GM12872 (cell line): ENCODE results near the gene AHNAK2.

Source experiments
- TF ChIP-seq, protein P1 (sequence below): IDR thresholded peaks from 3 replicates; pipeline ENCODE4 v1.5.1; 2011; ENCODE audit warnings: low read depth, mild to moderate bottlenecking, low read length, moderate library complexity; ENCODE audit not compliant: insufficient read depth

The AHNAK2 gene

DNA sequence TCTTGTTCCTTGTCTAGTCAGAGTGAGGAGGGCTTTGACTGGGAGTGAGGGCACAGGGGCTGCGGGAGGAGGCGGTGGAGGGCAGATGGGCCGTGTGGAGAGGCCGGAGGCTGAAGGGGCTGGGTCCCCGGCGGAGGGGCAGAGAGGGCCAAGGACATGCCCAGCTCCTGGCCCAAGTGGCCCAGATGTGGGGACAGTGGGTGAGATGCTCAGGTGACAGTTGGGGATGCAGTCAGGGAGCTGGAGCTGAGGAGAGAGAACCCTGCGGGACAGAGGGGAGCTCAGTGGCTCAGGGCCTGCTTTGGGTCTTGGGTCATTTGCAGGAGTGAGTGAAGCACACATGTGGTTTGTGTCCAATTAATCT lies 80.0 kb downstream of the AHNAK2 start:
- TF ChIP-seq, protein P1, sequence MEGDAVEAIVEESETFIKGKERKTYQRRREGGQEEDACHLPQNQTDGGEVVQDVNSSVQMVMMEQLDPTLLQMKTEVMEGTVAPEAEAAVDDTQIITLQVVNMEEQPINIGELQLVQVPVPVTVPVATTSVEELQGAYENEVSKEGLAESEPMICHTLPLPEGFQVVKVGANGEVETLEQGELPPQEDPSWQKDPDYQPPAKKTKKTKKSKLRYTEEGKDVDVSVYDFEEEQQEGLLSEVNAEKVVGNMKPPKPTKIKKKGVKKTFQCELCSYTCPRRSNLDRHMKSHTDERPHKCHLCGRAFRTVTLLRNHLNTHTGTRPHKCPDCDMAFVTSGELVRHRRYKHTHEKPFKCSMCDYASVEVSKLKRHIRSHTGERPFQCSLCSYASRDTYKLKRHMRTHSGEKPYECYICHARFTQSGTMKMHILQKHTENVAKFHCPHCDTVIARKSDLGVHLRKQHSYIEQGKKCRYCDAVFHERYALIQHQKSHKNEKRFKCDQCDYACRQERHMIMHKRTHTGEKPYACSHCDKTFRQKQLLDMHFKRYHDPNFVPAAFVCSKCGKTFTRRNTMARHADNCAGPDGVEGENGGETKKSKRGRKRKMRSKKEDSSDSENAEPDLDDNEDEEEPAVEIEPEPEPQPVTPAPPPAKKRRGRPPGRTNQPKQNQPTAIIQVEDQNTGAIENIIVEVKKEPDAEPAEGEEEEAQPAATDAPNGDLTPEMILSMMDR: no peak

DNA sequence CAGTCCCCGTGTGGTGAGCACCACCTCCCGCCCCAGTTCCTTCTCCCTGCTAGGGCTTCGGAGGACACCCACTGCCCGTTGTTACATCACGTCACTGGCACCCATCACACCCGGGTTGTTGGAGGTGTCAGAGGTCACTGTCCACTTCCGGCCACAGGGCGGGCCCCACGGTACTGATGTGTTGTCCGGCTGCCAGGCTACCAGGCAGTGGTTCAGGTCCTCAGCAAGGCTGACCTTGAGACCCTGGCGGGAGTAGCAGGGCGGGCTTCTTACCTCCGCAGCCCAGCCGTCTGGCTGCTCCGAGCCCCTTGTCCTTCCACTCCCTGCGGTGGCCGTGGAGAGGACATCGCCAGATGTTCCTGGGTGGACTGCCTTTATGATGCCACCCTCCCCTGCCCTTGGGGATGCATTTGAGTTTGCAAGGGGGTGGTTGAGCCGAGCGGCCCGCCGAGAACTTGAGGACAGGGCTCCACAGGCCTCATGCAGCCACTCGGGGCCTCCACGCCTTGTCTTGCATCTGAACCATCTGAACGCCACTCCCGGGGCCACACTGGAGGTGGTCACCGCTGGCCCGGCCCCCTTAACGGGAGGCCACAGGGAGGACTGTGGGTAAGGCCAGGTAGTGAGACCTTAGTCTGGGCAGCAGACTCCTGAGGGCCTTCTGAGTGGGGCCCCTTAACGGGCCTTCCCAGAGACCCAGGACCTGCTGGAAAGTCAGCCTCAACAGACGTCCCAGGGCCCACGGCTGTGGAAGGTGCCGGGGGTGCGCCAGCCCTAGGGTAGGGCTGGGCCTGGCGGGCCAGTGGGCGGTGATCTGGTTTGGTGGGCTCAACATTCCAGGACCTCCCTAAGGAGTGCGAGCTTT lies 80.6 kb downstream of the AHNAK2 start:
- TF ChIP-seq, protein P1: no peak

DNA sequence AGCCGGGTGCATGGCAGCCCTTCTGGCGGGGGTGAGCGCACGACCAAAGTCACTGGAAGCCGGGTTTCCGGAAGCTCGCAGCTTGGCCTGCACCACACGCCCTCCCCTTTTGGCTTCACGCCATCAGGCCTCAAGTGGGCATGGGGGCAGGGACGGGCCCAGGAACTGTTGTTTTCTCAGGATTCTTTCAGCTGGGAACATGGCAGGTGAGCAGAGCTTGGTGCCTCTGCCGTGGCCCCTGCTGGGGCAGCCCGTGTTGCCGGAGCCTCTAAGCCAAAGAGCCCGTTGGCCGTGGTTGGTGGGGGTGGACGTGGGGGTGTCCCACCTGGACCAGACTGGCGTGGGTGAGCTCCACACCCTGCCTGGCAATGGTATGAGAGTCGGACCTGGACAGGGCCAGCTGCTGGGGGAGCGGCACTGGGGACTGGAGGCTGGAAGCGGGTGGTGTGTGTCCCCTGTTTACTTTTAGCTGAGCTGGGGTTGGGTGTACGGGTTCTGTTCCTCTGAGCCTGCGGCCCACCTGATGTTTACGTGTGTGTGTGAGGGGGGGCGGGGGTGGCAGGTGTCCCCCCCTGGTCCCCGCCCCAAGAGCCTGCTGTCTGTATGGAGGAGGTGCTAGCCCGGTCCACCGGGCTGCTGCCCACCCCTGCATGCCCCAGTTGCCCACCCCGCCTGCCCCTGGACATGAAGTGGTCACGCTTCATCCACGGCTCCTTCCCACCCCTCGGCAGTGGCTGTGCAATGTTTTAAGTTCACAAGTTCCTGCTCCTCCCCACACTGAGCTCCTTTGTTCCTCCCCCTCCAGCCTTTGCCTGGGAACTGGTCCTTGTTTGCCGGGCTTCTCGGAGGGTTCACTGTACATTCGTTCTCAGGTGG lies 82.2 kb downstream of the AHNAK2 start:
- TF ChIP-seq, protein P1: no peak

DNA sequence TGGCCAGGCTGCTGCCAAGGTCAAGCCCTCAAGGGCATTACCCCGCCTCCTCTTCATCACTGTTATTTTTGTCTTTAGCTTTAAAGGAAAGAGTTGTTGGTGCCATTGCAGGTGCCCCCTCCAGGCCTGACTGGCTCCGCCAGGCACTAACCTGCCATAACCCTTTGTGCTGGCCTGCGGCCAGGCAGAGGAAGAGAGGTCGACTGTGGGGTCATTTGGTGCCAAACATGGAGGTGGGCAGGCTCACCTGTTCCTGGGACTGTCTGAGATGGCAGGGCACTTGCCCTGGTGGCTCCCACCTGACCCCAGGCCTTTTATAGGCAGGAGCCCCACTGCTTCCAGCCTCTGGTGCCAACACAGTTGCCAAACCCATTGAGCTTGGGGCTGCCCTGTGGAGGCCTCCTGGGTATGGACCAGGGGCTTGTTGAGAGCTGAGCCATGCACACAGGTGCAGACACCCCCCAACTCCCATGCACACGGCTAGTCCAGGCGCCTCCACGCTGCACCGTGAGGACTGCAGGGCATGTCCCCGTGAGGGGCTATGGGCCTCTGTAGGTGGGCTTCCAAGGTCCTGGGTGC lies 82.9 kb downstream of the AHNAK2 start:
- TF ChIP-seq, protein P1: no peak

DNA sequence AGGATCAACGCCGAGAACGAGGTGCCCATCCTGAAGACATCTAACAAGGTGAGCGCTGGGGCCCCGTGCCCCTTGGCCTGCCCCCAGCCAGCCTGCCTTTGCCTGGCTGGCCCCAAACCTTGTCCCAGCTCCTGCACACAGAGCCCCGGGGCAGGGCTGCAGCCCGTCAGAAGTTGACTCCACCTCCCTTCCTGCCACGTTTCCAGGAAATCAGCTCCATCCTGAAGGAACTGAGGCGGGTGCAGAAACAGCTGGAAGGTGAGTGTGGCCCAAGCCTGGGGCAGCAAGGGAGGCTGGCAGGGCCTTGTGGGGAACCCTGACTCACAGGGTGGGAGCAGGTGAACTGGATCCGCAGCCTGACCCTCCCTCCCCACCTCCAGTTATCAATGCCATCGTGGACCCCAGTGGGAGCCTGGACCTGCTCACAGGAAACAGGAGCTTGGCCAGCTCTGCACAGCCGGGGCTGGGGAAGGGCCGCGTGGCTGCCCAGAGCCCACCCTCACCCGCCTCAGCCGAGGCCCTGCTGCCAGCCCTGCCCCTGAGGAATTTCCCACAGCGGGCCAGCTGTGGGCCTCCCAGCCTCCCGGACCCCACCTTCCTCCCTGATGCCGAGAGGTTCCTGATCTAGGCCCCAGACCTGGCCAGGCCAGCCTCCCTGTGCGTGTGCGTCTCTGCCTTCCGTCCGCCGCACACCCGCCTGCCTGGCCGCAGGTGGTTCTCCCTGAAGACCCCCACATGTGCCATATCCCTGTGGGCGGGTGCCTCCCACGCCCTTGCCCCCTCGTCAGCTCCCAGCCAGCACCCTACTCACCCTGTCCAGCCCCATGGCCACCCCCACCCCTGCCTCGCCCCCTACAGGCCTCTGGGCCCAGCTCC lies 83.6 kb downstream of the AHNAK2 start:
- TF ChIP-seq, protein P1: no peak

DNA sequence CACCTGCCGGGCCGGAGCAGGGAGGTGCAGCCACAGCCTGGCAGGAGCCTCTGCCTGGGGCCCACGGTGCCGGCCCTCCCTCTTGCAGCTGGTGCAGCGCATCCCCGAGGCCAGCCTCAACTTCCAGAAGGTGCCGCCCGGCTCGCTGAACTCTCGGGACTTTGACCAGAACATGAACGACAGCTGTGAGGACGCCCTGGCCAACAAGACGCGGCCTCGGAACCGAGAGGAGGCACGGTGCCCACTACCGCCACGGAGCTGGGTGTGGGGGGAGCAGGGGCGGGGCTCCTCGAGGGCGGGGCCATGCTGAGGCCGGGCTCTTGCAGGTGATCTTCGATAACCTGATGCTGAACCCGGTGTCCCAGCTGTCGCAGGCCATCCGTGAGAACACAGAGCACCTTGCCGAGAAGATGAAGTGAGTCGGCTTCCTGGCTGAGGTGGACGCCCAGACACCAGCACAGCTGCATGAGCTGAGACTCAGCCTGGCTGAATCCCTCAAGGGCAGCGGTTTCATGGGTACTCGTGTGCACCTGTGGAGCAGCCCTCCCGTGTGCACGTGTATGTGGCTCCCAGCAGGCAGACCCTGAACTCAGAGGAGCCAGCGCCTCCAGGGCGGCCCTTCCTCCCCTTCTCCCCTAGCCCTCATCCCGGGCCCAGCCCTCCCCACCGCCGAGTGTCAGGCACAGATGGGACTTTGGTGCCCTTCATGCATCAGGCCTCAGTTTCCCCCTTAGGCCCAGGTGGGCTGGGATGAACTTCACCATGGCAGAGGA lies 84.6 kb downstream of the AHNAK2 start:
- TF ChIP-seq, protein P1: no peak
